ENCODE data around the gene REL. TPM values are rescaled to one million over a fixed set of nuclear protein-coding genes. Genes with fewer than 3 reads are reported as not detected.

REL gene
- total and polyA plus RNA-seq, 9 of the 15 experiments (the other 6 are each of a cell fraction or from before 2014, with no cell fraction given), result 0.63 to 8.6 (median 6.3) TPM

DNA sequence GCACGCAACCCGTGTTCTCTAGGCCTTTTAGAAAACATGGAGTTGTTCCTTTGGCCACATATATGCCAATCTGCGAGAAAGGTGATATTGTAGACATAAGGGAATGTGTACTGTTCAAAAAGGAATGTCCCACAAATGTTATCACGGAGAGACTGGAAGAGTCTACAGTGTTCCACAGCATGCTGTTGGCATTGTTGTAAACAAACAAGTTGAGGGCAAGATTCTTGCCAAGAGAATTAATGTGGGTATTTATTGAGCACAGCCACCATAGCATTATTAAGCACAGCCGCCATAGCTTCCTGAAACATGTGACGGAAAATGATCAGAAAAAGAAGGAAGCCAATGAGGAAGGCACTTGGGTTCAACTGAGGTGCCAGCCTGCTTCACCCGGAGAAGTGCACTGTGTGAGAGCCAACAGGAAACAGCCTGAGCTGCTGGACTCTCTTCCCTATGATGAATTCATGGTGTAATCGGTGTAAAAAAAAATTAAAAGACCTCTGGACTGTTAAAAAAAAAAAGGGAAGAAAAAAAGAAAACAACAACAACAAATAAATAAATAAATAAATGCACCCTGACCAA lies 29.0 kb upstream of the REL start (continued):
- TF ChIP-seq ZNF41 (CRISPR knock-in tag; conservative IDR thresholded peaks at IDR 0.05) (no peak), MIER1 (IDR thresholded peaks at IDR 0.05; ENCODE audit: low read depth) (no peak), RBM22 (IDR thresholded peaks at IDR 0.05; ENCODE audit: low read depth, low read length, poor library complexity, severe bottlenecking) (no peak), PHB (CRISPR knock-in tag; IDR thresholded peaks at IDR 0.05) (no peak), ZNF121 (CRISPR knock-in tag; conservative IDR thresholded peaks at IDR 0.05) (no peak), EGR1 (conservative IDR thresholded peaks at IDR 0.05) (no peak)
- TF ChIP-seq, protein P1, sequence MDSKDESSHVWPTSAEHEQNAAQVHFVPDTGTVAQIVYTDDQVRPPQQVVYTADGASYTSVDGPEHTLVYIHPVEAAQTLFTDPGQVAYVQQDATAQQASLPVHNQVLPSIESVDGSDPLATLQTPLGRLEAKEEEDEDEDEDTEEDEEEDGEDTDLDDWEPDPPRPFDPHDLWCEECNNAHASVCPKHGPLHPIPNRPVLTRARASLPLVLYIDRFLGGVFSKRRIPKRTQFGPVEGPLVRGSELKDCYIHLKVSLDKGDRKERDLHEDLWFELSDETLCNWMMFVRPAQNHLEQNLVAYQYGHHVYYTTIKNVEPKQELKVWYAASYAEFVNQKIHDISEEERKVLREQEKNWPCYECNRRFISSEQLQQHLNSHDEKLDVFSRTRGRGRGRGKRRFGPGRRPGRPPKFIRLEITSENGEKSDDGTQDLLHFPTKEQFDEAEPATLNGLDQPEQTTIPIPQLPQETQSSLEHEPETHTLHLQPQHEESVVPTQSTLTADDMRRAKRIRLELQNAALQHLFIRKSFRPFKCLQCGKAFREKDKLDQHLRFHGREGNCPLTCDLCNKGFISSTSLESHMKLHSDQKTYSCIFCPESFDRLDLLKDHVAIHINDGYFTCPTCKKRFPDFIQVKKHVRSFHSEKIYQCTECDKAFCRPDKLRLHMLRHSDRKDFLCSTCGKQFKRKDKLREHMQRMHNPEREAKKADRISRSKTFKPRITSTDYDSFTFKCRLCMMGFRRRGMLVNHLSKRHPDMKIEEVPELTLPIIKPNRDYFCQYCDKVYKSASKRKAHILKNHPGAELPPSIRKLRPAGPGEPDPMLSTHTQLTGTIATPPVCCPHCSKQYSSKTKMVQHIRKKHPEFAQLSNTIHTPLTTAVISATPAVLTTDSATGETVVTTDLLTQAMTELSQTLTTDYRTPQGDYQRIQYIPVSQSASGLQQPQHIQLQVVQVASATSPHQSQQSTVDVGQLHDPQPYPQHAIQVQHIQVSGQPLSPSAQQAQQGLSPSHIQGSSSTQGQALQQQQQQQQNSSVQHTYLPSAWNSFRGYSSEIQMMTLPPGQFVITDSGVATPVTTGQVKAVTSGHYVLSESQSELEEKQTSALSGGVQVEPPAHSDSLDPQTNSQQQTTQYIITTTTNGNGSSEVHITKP (IDR thresholded peaks at IDR 0.05; ENCODE audit: partially characterized antibody), result no peak

DNA sequence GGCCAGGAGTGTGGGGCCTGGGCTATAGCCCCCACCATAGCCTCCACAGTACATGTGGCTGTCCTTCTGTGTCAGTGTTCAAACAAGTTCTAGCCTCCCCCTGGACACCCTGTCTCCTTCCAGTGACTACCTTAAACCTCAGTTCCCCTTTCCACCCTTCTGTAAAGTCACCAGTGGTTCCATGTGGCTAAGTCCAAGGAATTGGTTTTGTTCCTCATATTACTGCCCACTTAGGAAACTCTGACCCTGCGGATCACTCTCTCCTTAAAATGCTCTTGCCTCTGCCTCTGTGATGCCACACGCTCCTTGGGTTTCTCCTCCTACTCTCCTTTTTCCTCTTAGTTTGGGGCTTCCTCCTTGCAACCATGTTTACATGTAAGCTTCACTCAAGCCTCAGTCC lies 27.8 kb upstream of the REL start:
- Histone ChIP-seq H4K20me1 (replicated peaks; ENCODE audit: control insufficient read depth, insufficient read depth, low read length) (no peaks in the 10 kb centered on the region), H3K27me3 (ENCODE audit: control insufficient read depth in 2 of 2, insufficient read depth in 2 of 2, low read length in 2 of 2) (no peaks in the 10 kb centered on the region), H3K36me3 (ENCODE audit: control insufficient read depth, insufficient read depth, low read length) (no peaks in the 10 kb centered on the region), H3K27ac (ENCODE audit: extremely low read depth, low read depth, low read length) (no peak overlapping the region), H3K4me3 (no peak overlapping the region), H2AFZ (ENCODE audit: low read depth, low read length) (peak overlapping the region; percentile 24; the same call in 1 of the 2 replicates), H3K9ac (ENCODE audit: insufficient read depth in 1 of 2, low read depth in 2 of 2, low read length in 2 of 2) (no peak overlapping the region), H3K4me1 (replicated peaks in 1 of 2; ENCODE audit: control insufficient read depth in 2 of 2, insufficient read depth in 2 of 2, low read length in 2 of 2) (peaks cover 4 to 15% of the 10 kb centered on the region in 2 experiments; a peak in 4 of 5 replicates), H3K79me2 (ENCODE audit: control insufficient read depth, insufficient read depth, low read length) (no peaks in the 10 kb centered on the region), H3K9me3 (replicated peaks; ENCODE audit: control insufficient read depth, insufficient read depth, low read depth, low read length) (no peaks in the 10 kb centered on the region), H3K9me1 (ENCODE audit: control insufficient read depth, insufficient read depth, low read length) (no peaks in the 10 kb centered on the region), H3K4me2 (ENCODE audit: insufficient read depth, low read length) (no peak overlapping the region)
- no peak for TF ChIP-seq ZNF274 (IDR thresholded peaks at IDR 0.05; ENCODE audit: borderline replicate concordance, low read depth, low read length)
- TF ChIP-seq TARDBP (IDR thresholded peaks at IDR 0.05), result no peak
- no peak for TF ChIP-seq ZSCAN29 (IDR thresholded peaks at IDR 0.05)
- TF ChIP-seq ZNF253 (CRISPR knock-in tag; conservative IDR thresholded peaks at IDR 0.05), result no peak
- TF ChIP-seq FUS (optimal IDR thresholded peaks at IDR 0.05; ENCODE audit: low read depth, low read length), result no peak
- TF ChIP-seq, protein P2, sequence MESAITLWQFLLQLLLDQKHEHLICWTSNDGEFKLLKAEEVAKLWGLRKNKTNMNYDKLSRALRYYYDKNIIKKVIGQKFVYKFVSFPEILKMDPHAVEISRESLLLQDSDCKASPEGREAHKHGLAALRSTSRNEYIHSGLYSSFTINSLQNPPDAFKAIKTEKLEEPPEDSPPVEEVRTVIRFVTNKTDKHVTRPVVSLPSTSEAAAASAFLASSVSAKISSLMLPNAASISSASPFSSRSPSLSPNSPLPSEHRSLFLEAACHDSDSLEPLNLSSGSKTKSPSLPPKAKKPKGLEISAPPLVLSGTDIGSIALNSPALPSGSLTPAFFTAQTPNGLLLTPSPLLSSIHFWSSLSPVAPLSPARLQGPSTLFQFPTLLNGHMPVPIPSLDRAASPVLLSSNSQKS (CRISPR knock-in tag; IDR thresholded peaks at IDR 0.05), result no peak
- TF ChIP-seq MYC (IDR thresholded peaks at IDR 0.05; ENCODE audit: low read depth, low read length), result no peak
- no peak for TF ChIP-seq MYC (CRISPR knock-in tag; IDR thresholded peaks at IDR 0.05; ENCODE audit: borderline replicate concordance, low read depth)
- TF ChIP-seq SPI1 (IDR thresholded peaks at IDR 0.05; ENCODE audit: borderline replicate concordance, low read depth, low read length), result peak; percentile 40; the same call in 1 of the 2 replicates
- TF ChIP-seq ESRRB (CRISPR knock-in tag; IDR thresholded peaks at IDR 0.05; ENCODE audit: borderline replicate concordance), result no peak
- in situ Hi-C loops (cut with MboI), result no loop called here
- ChIA-PET CTCF (ENCODE audit: low intra/inter-chr PET ratio) (interaction anchor here (0.5 kb wide), 1 partner anchor 1064 kb away, joined by 3 read pairs; no protein-coding TSS in a partner anchor), POLR2A (interaction anchor here (1.1 kb wide), 1 partner anchor 22 kb away, joined by 3 read pairs; no protein-coding TSS in a partner anchor)
- BruUV-seq (replicated peaks), result no TSS peak
- 59% methylated on average over 2 of the region's 2 CpGs for WGBS (ENCODE audit: insufficient coverage, low coverage, missing lambda C conversion rate)
- FAIRE-seq, result no peak
- intact Hi-C loops (cut with micrococcal nuclease), result no loop called here
- DNase-seq (ENCODE audit: extremely low read depth in 1 of 4, low spot score in 3 of 4), result no peak
- ATAC-seq, result no peak; the same call in 2 of the 3 replicates
